ENCODE measurements around the gene CLN3.
"Not testable (repeated sequence)": the region's sequence is repeated elsewhere in the genome, so short reads cannot be mapped to it uniquely, and the experiment has no call there.

DNA sequence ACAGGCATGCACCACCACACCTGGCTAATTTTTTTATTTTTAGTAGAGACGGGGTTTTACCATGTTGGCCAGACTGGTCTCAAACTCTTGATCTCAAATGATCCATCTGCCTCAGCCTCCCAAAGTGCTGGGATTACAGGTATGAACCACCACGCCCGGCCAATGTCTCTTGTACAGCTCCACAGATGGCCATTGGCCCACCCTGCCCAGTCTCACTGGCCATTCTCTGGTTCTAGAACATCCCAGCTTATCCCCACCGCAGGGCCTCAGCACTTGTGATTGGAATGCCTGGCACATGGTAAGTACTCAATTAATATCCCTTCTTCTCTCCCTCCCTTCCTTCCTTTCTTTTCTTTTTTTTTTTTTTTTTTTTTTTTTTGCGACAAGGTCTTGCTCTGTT is 8.5 kb downstream of the CLN3 start:
- TF ChIP-seq, protein P1, sequence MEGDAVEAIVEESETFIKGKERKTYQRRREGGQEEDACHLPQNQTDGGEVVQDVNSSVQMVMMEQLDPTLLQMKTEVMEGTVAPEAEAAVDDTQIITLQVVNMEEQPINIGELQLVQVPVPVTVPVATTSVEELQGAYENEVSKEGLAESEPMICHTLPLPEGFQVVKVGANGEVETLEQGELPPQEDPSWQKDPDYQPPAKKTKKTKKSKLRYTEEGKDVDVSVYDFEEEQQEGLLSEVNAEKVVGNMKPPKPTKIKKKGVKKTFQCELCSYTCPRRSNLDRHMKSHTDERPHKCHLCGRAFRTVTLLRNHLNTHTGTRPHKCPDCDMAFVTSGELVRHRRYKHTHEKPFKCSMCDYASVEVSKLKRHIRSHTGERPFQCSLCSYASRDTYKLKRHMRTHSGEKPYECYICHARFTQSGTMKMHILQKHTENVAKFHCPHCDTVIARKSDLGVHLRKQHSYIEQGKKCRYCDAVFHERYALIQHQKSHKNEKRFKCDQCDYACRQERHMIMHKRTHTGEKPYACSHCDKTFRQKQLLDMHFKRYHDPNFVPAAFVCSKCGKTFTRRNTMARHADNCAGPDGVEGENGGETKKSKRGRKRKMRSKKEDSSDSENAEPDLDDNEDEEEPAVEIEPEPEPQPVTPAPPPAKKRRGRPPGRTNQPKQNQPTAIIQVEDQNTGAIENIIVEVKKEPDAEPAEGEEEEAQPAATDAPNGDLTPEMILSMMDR (IDR thresholded peaks at IDR 0.05; ENCODE audit: insufficient read depth, low read length, poor library complexity, severe bottlenecking): not testable (repeated sequence)
- not testable (repeated sequence) for TF ChIP-seq EZH2phosphoT487 (conservative IDR thresholded peaks at IDR 0.05; ENCODE audit: low read length)

All from SU-DHL-6 (cell line).